ENCODE data around the gene ZNF804A. TPM values are rescaled to one million over a fixed set of nuclear protein-coding genes. Genes with fewer than 3 reads are reported as not detected.

Gene ZNF804A
- total and polyA plus RNA-seq, 4 donors, result 0.17 to 0.52 (median 0.26) TPM

DNA sequence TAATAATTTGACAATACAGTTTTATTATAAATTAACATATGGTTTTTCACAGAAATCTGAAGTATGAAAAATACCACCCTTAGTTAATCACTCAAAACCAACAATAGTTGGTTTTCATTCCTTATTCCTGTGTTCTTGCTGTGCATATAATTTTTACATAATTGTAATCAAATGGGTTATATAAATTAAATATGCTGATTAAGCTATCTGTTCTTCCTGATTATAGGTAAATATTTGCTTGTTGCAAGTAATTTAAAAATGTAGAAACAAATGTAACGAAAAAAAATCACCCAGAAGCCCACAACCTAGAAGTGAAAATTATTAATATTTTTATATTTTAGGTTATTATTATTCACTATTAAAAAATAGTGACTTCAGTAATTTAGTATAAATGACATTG, 98.3 kb downstream of the ZNF804A start:
- no peaks in the 10 kb centered on the region for H3K27me3 ChIP-seq (ENCODE audit: control insufficient read depth in 3 of 3, insufficient read depth in 3 of 3, low read length in 2 of 3)
- H3K4me3 ChIP-seq, result no peak overlapping the region
- no peaks in the 10 kb centered on the region for H3K36me3 ChIP-seq (ENCODE audit: control insufficient read depth in 4 of 4, insufficient read depth in 4 of 4, low read length in 4 of 4)
- H3K27ac ChIP-seq (ENCODE audit: low read depth in 1 of 2, low read length in 1 of 2), result no peak overlapping the region
- H3K9me3 ChIP-seq (ENCODE audit: control insufficient read depth in 4 of 4, insufficient read depth in 3 of 4, low read length in 3 of 4), result peaks cover 0 to 2% (median 0%) of the 10 kb centered on the region in 4 donors
- 70 to 73% methylated on average over 1 of the region's 1 CpG for WGBS, 2 donors
- TF ChIP-seq, protein P1, sequence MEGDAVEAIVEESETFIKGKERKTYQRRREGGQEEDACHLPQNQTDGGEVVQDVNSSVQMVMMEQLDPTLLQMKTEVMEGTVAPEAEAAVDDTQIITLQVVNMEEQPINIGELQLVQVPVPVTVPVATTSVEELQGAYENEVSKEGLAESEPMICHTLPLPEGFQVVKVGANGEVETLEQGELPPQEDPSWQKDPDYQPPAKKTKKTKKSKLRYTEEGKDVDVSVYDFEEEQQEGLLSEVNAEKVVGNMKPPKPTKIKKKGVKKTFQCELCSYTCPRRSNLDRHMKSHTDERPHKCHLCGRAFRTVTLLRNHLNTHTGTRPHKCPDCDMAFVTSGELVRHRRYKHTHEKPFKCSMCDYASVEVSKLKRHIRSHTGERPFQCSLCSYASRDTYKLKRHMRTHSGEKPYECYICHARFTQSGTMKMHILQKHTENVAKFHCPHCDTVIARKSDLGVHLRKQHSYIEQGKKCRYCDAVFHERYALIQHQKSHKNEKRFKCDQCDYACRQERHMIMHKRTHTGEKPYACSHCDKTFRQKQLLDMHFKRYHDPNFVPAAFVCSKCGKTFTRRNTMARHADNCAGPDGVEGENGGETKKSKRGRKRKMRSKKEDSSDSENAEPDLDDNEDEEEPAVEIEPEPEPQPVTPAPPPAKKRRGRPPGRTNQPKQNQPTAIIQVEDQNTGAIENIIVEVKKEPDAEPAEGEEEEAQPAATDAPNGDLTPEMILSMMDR (IDR thresholded peaks at IDR 0.05; ENCODE audit: control extremely low read depth, extremely low read depth), result no peak
- H3K4me1 ChIP-seq (ENCODE audit: control insufficient read depth in 5 of 5, insufficient read depth in 5 of 5, low read length in 5 of 5), result no peaks in the 10 kb centered on the region
- H3K9ac ChIP-seq (ENCODE audit: insufficient read depth in 1 of 2, low read length in 2 of 2), result no peak overlapping the region
- DNase-seq (no peak), ATAC-seq (ENCODE audit: insufficient read depth, low FRiP score) (no peak)

DNA sequence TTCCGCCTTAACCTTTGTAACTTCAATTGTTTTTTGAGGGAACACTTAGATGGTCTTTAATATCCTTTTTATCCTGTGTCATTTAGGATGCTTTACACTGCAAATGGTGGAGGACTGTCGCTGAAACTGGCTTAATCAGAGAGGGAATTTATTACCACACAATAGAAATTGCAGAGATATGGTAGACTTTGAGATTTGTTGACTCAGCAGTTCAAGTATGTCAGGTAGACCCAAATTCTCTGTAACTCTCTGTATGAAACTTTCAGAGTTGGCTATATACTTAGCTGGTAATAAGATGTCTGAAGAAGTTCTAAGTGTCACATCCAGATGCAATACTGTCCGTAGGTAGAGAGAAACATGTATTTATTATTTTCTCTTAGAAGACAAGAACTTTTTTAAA, 100.1 kb downstream of the ZNF804A start:
- H3K4me3 ChIP-seq, result no peak overlapping the region
- no peak overlapping the region for H3K27ac ChIP-seq (ENCODE audit: low read depth in 1 of 2, low read length in 1 of 2)
- no peak for ATAC-seq (ENCODE audit: insufficient read depth, low FRiP score)
- TF ChIP-seq, protein P1 (IDR thresholded peaks at IDR 0.05; ENCODE audit: control extremely low read depth, extremely low read depth), result no peak
- H3K27me3 ChIP-seq (ENCODE audit: control insufficient read depth in 3 of 3, insufficient read depth in 3 of 3, low read length in 2 of 3), result no peaks in the 10 kb centered on the region
- H3K9me3 ChIP-seq (ENCODE audit: control insufficient read depth in 4 of 4, insufficient read depth in 3 of 4, low read length in 3 of 4), result peaks cover 0 to 2% (median 0%) of the 10 kb centered on the region in 4 donors
- no peaks in the 10 kb centered on the region for H3K36me3 ChIP-seq (ENCODE audit: control insufficient read depth in 4 of 4, insufficient read depth in 4 of 4, low read length in 4 of 4)
- 80 to 93% methylated on average over 3 of the region's 3 CpGs for WGBS, 2 donors
- DNase-seq, result no peak
- H3K4me1 ChIP-seq (ENCODE audit: control insufficient read depth in 5 of 5, insufficient read depth in 5 of 5, low read length in 5 of 5), result no peaks in the 10 kb centered on the region
- no peak overlapping the region for H3K9ac ChIP-seq (ENCODE audit: insufficient read depth in 1 of 2, low read length in 2 of 2)

DNA sequence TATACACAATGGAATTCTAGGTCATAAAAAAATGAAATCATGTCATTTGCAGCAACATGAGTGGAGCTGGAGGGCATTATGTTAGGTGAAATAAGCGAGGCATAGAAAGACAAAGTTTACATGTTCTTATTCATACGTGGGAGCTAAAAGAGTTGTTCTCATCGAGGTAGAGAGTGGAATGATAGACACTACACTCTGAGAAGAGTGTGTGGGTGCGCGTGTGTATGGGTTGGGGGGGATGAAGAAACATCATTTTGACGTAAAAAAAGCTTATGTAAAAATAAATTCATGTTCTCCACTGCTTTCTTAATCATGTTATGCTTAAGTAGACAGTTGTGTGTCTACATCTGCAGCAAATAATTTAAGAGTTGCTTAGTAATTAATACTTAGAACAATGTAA, 123.6 kb downstream of the ZNF804A start:
- Histone ChIP-seq H3K9ac (ENCODE audit: insufficient read depth in 1 of 2, low read length in 2 of 2) (no peak overlapping the region), H3K9me3 (ENCODE audit: control insufficient read depth in 4 of 4, insufficient read depth in 3 of 4, low read length in 3 of 4) (peaks cover 0 to 4% (median 2%) of the 10 kb centered on the region in 4 donors), H3K36me3 (ENCODE audit: control insufficient read depth in 4 of 4, insufficient read depth in 4 of 4, low read length in 4 of 4) (no peaks in the 10 kb centered on the region), H3K27ac (ENCODE audit: low read depth in 1 of 2, low read length in 1 of 2) (no peak overlapping the region), H3K4me1 (ENCODE audit: control insufficient read depth in 5 of 5, insufficient read depth in 5 of 5, low read length in 5 of 5) (no peaks in the 10 kb centered on the region), H3K4me3 (no peak overlapping the region), H3K27me3 (ENCODE audit: control insufficient read depth in 3 of 3, insufficient read depth in 3 of 3, low read length in 2 of 3) (no peaks in the 10 kb centered on the region)
- TF ChIP-seq, protein P1 (IDR thresholded peaks at IDR 0.05; ENCODE audit: control extremely low read depth, extremely low read depth), result no peak
- no peak for ATAC-seq (ENCODE audit: insufficient read depth, low FRiP score)
- DNase-seq, result no peak
- WGBS, 2 donors, result 82 to 89% methylated on average over 6 of the region's 6 CpGs

DNA sequence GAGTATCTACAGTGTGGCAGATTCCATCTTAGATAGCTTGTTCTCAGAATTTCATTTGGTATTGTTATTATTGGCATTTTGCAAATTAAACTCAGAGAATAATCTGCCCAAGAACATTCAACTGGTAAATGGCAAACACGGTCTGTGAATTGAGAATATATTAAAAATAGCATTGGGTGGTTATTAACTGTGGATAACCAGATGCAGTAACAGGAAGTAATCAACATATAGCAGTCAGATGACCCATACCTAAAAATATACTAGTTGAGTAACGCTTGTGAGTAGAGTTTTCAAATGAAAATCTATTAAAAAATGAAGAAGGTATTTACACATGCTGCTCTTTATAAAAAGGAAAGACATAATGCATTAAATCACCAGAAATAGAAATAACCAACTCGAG, 129.5 kb downstream of the ZNF804A start:
- Histone ChIP-seq H3K9me3 (ENCODE audit: control insufficient read depth in 4 of 4, insufficient read depth in 3 of 4, low read length in 3 of 4) (no peaks in the 10 kb centered on the region), H3K4me1 (ENCODE audit: control insufficient read depth in 5 of 5, insufficient read depth in 5 of 5, low read length in 5 of 5) (no peaks in the 10 kb centered on the region), H3K27me3 (ENCODE audit: control insufficient read depth in 3 of 3, insufficient read depth in 3 of 3, low read length in 2 of 3) (no peaks in the 10 kb centered on the region), H3K36me3 (ENCODE audit: control insufficient read depth in 4 of 4, insufficient read depth in 4 of 4, low read length in 4 of 4) (no peaks in the 10 kb centered on the region), H3K9ac (ENCODE audit: insufficient read depth in 1 of 2, low read length in 2 of 2) (no peak overlapping the region), H3K27ac (ENCODE audit: low read depth in 1 of 2, low read length in 1 of 2) (no peak overlapping the region), H3K4me3 (no peak overlapping the region)
- 57% methylated on average over 3 of the region's 3 CpGs for WGBS, 2 donors
- DNase-seq (no peak), ATAC-seq (ENCODE audit: insufficient read depth, low FRiP score) (no peak)
- TF ChIP-seq, protein P1 (IDR thresholded peaks at IDR 0.05; ENCODE audit: control extremely low read depth, extremely low read depth), result no peak

Data from lung (tissue), 12 donors.